Cardiac fibroblast (primary cell): ENCODE data around the gene BCR.
"Not testable (repeated sequence)": the region's sequence is repeated elsewhere in the genome, so short reads cannot be mapped to it uniquely, and the experiment has no call there.

ENCODE experiments used
- DNase-seq, 2 donors: peaks; one replicate each; pipeline versions ENCODE4 v3.0.0 to v3.0.0-alpha.2; 2010; ENCODE audit warnings: low read depth in 2 of 2
- H3K4me3 ChIP-seq, 2 donors: replicated peaks in 1 of 2; 1 replicate in 1 of 2; 2 replicates in 1 of 2; pipeline ENCODE4 v1.5.1; 2011; ENCODE audit warnings: low read depth in 2 of 2, low read length in 2 of 2, mild to moderate bottlenecking in 2 of 2, moderate library complexity in 1 of 2
- TF ChIP-seq, protein P1 (sequence below): IDR thresholded peaks from one replicate; pipeline ENCODE4 v1.5.1; 2011; ENCODE audit warnings: low read depth, mild to moderate bottlenecking, low read length, inconsistent platforms

BCR gene

DNA sequence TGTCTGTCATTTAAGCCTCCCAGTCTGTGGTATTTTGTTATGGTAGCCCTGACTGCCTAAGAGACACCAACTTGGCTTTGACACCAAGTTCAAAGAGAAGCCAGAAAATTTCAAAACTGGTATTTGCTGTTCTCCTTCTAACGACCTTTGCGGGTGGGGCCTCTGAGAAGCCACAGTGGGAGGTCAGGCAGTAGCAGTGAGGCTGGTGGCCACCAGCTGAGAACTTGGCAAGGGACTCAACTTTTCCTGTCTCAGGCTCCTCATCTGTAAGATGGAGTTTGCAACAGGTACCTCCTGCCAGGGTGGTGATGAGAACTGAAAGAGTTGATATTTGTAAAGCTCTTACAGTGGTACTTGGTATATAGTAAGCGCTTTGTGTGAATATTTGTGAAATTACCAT lies 183.4 kb downstream of the BCR start:
- no peak overlapping the region for H3K4me3 ChIP-seq
- no peak for DNase-seq
- TF ChIP-seq, protein P1, sequence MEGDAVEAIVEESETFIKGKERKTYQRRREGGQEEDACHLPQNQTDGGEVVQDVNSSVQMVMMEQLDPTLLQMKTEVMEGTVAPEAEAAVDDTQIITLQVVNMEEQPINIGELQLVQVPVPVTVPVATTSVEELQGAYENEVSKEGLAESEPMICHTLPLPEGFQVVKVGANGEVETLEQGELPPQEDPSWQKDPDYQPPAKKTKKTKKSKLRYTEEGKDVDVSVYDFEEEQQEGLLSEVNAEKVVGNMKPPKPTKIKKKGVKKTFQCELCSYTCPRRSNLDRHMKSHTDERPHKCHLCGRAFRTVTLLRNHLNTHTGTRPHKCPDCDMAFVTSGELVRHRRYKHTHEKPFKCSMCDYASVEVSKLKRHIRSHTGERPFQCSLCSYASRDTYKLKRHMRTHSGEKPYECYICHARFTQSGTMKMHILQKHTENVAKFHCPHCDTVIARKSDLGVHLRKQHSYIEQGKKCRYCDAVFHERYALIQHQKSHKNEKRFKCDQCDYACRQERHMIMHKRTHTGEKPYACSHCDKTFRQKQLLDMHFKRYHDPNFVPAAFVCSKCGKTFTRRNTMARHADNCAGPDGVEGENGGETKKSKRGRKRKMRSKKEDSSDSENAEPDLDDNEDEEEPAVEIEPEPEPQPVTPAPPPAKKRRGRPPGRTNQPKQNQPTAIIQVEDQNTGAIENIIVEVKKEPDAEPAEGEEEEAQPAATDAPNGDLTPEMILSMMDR = no peak

DNA sequence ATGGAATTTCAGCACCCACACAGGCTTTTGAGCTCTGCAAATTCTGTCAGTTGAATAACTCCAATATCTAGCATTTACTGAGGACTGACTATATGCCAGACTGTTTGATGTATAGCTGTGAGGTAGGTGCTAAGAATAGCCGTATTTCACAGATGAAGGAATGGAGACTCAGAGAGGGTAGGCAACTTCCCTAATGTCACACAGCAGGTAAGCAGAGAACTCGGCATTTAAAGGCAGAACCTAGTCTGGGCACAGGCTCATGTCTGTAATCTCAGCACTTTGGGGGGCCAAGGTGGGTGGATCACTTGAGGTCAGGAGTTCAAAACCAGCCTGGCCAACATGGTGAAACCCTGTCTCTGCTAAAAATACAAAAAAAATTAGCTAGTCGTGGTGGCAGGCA lies 184.1 kb downstream of the BCR start:
- no peak for DNase-seq
- H3K4me3 ChIP-seq = no peak overlapping the region
- TF ChIP-seq, protein P1 = no peak

DNA sequence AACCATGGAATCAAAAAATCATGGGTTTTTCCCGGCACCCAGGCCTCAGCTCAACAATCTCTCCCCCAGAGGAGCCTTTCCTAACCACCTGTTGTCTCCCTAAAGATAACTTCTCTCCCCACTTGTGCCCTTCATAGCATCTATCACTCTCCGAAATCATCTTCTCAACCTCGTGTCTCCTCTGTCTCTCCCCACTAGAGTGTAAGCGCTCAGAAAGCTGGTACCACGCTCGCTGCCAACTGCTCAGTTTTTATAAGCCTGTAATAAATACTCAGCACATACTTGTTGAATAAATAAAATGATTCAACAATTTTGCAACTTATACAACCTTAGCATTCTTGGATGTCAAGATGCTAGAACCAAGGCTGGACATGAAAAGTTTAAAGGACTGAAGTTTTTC lies 185.2 kb downstream of the BCR start:
- TF ChIP-seq, protein P1 = no peak
- no peak overlapping the region for H3K4me3 ChIP-seq
- no peak for DNase-seq

DNA sequence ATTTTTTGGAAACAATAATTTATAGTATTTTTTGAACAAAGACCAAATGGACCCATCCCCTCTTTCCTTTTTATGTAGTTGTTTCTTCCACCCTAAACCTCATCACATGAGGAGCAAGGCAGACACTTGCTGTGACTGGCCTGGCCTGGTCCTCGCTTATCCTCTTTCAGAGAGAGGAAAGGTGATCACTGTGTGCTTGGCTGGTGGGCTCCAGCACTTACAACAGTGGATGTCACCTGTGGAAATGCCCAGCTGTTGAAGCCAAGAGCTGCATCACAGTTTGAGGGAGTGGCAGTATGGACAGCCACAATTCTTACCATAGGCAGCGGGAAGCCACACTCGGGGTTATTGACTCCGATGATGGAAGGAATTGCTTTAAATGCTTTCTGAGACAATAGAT lies 185.7 kb downstream of the BCR start:
- no peak overlapping the region for H3K4me3 ChIP-seq
- TF ChIP-seq, protein P1 = no peak
- DNase-seq = no peak

DNA sequence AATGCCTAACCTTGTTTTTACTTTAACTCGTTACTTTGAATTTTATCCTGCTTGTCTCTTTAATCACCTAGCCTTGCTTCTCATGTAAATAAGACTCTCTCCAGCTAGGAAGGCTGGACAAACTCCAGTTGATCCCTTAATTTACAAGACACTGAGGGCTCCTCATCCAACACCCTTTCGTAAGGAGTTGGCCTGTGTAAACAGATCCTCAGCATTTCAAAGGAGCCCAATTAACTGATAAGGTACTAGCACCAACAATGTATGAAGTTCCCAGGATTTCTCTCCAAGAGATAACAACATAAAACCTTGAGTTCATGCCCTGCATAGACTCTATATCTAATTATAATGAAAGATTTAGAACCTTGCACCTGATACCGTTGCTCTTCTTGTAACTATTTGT lies 186.9 kb downstream of the BCR start:
- DNase-seq, H3K4me3 ChIP-seq: not testable (repeated sequence)
